GM21717 (cell line): Measurements from ENCODE around the gene MORF4L1.
"Not testable (repeated sequence)": the region's sequence is repeated elsewhere in the genome, so short reads cannot be mapped to it uniquely, and the experiment has no call there.

Source experiments
- ATAC-seq: cut with Tn5 transposase; IDR thresholded peaks from one replicate; pipeline ENCODE4 v1.9.1; 2021; ENCODE audit warnings: mild to moderate bottlenecking, moderate library complexity; ENCODE audit not compliant: unreplicated experiment

The MORF4L1 gene

DNA sequence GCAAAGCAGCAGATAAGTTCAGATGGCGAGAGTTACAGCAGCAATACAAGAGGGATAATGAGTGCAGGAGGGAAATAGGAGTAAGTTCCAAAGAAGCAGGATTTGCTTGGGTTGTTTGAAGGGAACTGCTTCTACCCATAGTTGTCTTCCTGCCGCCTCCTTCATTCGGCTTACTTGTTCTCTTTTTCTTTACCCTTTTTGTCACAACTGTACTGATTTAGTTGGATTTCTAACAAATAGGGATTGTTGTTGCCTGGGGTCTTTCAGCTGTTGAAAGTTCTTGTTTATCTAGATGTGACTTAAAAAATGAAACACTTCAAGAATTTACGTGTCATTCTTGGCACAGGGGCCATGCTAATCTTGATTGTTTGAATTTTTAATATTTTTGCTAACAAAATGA lies 25.9 kb downstream of the MORF4L1 start:
- ATAC-seq = no peak

DNA sequence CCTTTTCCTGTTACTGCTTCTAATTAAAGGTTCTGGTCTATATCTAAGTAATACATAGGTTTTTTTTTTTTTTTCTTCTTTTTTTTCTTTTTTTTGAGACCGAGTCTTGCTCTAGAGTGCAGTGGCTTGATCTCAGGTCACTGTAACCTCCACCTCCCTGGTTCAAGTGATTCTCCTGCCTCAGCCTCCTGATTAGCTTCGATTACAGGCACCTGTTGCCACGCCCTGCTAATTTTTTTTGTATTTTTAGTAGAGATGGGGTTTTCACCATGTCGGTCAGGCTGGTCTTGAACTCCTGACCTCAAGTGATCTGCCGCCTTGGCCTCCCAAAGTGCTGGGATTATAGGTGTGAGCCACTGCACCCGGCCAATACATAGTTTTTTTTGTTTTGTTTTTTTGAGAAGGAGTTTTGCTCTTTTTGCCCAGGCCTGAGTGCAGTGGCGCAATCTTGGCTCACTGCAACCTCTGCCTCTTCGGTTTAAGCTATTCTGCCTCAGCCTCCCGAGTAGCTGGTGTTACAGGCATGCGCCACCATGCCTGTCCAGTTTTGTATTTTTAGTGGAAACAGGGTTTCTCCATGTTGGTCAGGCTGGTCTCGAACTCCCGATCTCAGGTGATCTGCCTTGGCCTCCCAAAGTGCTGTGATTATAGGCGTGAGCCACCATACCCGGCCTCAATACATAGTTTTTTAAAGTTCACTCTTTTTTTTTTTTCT lies 28.3 kb downstream of the MORF4L1 start:
- not testable (repeated sequence) for ATAC-seq

DNA sequence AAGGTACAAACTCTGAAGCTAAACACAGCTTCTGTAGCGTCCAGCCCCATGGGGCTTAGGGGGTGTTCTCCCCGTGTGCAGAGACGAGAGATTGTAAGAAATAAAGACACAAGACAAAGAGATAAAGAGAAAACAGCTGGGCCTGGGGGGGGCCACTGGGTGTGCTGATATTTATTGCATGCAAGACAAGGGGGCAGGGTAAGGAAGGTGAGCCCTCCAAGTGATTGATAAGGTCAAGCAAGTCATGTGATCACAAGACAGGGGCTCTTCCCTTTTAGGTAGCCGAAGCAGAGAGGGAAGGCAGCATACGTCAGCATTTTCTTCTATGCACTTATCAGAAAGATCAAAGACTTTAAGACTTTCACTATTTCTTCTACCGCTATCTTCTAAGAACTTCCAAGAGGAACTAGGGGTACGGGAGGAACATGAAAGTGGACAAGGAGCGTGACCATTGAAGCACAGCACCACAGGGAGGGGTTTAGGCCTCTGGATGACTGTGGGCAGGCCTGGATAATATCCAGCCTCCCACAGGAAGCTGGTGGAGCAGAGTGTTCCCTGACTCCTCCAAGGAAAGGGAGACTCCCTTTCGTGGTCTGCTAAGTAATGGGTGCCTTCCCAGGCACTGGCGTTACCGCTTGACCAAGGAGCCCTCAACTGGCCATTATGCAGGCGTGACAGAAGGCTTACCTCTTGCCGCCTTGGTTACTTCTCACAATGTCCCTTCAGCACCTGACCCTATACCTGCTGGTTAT lies 29.8 kb downstream of the MORF4L1 start:
- not testable (repeated sequence) for ATAC-seq

DNA sequence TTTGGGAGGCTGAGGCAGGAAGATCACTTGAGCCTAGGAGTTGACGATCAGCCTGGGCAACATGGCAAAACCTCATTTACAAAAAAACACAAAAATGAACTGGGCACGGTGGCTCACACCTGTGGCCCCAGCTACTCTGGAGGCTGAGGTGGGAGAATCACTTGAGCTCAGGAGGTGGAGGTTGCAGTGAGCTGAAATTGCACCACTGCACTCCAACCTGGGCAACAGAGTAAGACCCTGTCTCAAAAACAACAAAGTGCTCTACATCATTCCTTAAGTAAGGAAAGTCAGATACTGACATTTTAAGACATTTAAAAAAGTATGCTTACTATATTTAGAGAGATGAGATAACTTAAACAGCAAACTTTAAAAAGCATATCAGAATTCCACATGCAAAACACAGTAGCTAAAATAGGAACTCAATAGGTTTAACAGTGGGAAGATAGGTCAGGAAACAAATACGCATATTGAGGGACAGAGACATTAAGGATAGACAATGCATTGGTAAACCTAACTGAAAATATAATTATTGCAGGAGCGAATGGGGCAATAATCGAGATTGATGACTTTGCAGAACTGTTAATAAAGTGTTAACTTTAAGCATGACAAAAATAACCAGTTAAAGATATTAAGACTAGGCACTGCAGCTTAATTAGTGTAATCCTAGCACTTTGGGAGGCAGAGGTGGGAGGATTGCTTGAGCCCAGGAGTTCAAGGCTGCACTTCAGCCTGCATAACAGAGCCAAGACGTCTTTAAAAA lies 32.1 kb downstream of the MORF4L1 start:
- no peak for ATAC-seq

DNA sequence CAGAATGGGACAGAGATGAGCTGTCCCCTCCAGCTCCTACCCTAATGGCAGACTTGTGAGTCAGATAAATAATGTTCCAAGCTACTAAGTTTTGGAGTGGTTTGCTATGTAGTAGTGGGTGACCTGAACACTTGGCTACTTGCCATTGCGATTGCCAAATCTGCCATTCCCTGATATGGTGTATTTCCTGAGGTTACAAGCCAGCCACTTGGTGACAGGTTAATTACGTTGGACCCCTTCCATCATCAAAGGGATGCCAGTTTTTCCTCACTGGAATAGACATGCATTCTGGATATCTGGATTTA lies 33.6 kb downstream of the MORF4L1 start:
- no peak for ATAC-seq

DNA sequence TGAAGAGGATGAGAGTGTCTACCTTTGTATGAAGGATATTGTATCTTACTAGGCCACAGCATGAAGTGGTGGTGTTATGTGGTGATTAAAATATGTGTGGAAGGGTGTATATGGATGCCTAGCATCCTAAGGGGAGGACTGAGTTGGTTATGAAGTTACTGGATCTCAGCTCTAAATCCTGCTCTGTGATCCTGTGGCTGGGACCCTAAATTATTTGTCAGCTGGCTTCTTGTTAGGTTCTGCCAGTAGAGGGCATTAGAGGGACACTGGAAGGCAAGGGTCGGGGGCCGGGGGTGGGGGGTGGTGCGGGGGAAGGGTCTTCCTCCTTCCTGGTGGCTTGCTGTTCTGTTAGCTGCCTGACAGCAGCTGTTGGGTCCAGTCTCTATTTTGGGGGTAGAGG lies 34.9 kb downstream of the MORF4L1 start:
- no peak for ATAC-seq

DNA sequence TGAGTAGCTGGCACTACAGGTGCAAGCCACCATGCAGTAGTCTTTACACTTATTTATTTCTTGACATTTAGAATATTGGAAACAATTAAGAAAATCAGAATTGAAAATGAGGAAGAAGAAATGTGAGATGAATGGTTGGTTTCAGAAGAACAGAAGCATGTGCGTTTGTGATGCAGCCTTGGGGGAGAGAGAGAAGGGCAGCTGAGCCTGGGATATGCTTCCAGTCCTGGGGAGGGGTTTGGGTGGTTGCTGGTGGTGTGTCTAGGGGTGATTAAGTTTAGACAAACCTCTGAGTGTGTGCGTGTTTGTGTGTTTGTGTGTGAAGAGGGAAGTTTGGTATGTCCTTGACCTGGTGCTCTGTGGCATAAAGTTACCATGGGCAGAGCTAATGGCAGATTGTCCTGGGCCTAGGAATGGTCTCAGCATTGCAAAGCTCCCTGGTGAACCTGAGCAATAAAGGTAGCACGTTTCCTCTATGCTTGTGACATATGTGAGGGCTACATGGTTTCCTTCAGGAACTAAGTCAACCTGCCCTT lies 36.5 kb downstream of the MORF4L1 start:
- ATAC-seq = no peak

DNA sequence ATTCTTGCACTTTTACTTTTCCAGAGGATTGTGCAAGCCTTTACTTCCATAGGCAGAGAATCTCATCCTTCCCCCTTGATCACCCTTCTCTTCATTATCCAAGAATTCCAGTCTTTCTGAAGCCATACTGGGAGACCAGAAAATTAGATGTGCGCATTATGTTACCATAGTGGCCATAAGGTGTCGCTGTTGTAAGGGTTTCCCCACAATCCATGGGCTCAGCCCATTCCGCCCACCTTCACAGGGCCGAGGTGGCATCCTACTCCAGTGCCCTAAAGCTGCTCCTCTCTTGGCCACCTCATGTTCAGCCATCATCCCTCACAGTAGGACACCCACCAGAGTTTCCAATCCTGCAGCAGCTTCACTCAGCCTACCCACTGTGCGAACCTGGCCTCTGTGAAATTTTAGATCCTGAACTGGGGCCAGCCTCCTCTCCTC lies 37.1 kb downstream of the MORF4L1 start:
- no peak for ATAC-seq

DNA sequence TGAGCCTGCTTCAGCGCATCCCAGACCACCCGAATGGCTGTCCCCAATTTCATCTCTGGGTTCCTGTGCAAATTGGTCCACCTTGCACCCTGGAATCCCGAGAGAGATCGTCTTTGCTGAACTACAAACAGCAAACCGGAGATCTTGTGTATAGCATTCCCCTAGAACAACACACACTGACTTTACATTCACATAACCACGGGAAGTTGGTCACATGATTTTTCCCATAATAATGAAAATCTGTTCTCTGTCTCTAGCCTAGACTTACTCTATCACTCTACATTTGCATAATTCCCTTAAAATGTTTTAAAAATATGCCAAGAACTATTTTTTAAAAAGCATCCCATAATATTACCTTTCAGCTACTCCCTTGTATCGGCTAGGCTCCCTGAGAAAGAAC lies 37.6 kb downstream of the MORF4L1 start:
- no peak for ATAC-seq

DNA sequence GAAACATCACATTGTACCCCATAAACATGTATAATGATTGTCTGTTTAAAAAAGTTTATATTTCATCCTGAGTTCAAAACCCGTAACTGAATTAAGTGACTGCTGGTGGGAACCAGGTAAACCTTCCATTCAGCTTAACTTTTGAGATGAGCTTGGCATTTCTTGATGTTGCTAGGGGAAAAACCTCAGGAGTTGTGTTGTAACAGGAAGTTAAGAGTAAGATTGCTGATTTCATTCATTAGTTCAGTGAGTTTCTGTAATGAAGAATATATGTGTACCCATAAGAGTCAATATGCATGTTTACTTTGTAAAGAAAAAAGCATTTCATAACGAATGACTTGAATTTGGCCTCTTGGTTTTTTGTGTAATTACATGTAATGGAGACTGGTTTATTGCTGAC lies 39.6 kb downstream of the MORF4L1 start:
- no peak for ATAC-seq

DNA sequence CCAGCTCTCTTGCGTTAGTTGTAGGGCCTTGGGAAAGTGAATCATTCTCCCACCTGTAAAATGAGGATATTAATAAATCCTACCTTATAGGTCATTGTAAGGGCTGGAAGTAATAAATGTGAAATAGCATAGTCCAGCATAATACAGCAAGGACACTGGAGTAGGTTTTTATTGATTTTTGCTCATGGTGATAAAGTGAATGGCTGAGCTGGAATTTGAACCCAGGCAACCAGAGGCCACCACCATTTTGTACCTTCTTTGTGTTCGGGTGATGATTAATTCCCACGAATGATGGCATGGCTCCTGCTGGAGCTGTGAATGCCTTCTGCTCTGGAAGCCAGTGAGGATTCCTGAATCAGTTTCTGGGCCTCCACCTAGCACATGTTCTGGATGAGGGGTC lies 40.3 kb downstream of the MORF4L1 start:
- no peak for ATAC-seq

DNA sequence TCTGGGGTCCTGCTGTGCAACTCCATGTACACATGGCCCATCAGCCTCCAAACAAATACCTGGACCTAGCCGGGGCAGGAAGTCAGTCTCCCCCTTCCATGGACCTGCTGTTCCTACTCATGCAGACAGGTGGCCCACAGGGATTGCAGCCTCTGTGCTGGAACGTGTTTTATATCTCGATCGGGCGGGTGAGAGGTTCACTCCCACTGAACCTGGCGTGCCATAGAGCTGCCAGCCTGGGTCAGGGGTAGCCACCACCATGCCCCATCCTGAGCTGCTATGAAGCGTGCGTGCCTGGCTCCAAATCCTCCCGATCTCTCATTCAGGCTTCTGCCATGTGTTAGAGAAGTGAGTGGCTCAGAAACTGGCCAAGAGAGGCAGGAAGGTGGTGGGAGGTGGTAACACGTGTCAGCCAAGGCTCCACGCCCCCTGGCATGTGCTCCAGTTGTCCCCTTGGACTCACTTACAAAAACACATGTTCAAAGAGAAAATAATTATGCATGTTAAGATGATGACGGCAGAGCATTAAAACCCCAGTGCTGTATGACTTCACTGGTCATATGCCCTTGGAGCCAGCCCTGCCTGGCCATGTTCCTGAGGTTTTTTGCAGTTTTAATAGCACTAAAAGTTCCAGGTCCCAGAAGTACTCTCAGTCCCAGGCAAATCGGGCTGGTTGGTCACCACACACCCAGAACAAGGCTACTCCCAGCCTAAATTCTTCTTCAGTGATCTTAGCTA lies 41.5 kb downstream of the MORF4L1 start:
- no peak for ATAC-seq

DNA sequence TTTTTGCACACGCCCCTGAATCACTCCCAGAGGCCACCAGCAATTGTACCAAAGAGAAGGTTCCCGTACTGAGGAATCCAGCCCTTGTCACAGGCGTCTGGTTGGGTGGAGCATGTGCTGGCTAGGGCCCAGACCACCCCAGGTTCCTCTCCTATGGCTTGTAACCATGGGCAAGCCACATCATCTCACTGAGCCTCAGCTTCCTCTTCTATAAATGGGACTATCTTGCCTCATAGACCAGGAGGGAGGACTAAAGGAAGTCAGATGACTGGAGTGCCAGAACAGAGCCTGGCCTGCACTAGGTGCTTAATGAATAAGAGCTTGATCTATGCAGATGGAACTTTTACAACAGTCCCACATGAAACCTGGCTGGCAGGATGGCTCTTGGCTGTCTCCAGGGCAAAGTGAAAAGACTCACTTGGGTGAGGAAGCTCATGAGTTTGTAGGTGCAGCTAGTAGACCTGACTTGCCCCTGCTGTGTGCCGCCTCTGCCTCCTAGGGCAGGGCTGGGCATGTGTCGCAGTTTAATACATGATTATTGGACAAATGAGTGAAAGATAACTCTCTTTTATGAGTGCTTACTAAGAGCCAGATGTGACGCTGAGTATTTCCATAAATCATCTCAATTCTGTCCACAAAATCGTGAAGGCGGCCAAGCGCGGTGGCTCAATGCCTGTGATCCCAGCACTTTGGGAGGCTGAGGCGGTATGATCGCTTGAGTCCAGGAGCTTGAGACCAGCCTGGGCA lies 42.8 kb downstream of the MORF4L1 start:
- no peak for ATAC-seq

DNA sequence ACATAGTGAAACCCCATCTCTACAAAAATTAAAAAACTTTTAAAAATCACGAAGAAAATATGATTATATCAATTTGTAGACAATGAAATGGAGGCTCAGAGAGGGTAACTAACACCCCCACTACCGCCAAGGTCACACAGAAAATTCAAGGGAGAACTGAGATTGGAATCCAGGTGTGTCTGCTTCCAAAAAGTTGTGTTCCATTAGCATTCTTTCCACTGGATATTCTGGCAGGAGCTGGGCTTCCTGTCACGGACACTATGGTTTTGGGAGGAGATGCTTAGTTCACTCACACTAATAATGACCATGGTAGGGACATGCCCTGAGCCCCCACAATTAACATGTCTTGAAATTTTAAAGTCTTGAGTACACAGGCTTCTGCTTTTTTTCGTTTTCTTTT lies 43.4 kb downstream of the MORF4L1 start:
- ATAC-seq = no peak

DNA sequence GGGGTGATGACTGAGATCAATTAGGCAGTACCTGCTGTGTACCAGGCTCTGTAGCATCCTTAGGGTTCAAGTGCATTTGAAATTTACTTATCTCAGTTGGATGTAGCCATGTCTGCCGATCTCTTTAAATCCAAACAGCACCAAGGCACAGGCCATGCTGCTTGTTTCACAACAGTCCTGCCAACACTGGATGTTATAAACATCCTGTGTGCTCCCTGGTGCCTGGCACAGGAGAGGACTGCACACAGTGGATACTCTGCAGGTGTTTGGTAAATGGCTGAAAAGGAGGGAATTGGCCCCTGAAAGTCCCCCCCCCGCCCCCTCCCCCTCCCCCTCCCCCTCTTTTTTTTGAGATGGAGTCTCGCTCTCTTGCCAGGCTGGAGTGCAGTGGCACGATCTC lies 45.2 kb downstream of the MORF4L1 start:
- ATAC-seq = no peak

DNA sequence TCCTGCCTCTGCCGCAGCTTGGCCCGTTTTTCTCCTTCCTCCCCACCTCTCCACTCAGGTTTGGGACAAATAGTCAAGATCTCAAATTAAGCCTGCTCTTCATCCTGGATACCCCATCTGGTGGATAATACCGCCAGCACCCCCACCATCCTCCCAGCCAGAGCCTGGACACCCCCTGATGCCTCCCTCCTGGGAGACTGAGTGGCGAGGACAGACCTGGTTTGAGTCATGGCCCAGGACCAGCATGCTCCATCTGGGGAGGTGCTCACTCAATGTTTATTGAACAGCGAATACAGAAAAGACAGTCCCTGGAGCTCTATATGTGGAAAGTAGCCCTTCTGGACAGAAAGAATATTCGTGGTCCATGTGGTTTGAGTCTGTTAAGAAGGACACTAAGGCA lies 48.8 kb downstream of the MORF4L1 start:
- ATAC-seq = no peak

DNA sequence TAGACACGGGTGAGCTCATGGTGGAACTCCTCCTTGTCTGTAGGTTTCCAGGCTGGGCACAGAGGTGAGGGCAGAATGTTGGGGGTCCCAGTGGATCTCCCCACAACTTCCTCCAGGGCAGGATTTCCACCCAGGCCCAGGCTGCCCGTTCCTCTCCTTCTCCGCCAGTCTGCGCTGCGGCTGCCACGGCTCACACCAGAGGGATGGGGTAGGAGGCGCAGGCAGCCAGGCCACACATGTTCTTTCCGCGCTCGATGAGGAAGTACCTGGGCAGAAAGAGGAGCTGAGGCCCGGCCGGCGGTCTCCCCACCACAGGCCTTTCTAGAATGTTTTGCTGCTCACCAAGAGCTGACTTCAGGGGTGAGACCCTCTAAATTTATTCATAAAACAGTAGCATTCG lies 49.2 kb downstream of the MORF4L1 start:
- ATAC-seq = no peak

DNA sequence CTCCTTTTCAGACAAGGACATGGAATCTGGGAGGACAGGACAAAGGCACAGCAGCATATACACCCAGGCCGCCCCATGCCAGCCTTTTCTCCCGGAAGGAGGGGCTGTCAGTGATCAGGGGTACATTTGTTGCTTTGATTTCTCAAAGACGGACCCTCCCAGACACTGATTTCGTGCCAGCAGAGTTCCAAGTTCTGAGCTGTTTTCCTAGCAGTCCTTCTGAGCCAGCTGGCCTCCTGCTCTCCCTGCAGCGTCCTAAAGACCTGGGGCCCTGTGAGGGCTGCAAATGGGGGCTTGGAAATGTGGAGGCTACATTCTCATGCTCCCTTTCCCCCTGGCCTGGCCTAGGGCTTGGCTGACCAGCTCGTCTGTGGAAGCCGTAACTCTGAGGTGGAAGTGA lies 49.8 kb downstream of the MORF4L1 start:
- ATAC-seq = no peak

DNA sequence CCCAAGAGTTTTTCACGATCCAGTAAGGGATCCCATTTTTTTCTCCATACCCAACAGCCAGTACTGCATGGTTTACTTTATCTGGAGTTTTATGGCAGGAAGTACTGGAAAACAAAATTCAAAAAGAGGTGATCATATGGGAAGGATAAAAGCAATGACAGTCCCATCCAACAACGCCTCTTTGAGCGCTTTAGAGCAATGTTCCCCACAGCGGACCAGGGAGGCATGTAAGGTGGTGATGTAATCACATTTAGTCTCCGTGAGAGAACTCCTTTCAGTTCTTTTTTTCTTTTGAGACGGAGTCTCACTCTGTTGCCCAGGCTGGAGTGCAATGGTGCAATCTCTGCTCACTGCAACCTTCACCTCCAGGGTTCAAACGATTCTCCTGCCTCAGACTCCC lies 50.3 kb downstream of the MORF4L1 start:
- ATAC-seq = no peak
